SK-N-DZ (cell line): ENCODE data around the gene RETSAT. TPM values are rescaled to one million over a fixed set of nuclear protein-coding genes. Genes with fewer than 3 reads are reported as not detected.
"Not testable (repeated sequence)": the region's sequence is repeated elsewhere in the genome, so short reads cannot be mapped to it uniquely, and the experiment has no call there.

Experiments used
- DNase-seq: peaks from one replicate; pipeline ENCODE4 v3.0.0-alpha.2; 2015; ENCODE audit warnings: low spot score
- polyA plus RNA-seq, 2 experiments: library from polyadenylated mRNA; depleted of rRNA; stranded (reverse); fragments of >200 nt; gene quantifications; 2 replicates each; pipeline ENCODE4 v1.2.3, GENCODE V29; 2014

Gene RETSAT
- polyA plus RNA-seq (2014; cell fraction: cytosol; rRNA removed): 15.4 and 17.2 TPM in 2 replicates
- polyA plus RNA-seq (2014; cell fraction: nucleus; rRNA removed): 23.6 and 31.7 TPM in 2 replicates

- peak; percentile 99 for DNase-seq
Measured at GRCh38 chr2:85354286-85355072, at the start of gene RETSAT, which contains the start of gene ELMOD3. Gene RETSAT (minus strand): TSS chr2:85354528. CDS start chr2:85354507, 21 bp downstream. Gene ELMOD3 (plus strand): TSS chr2:85354769. CDS start chr2:85357199, 2,430 bp downstream.

- DNase-seq: no peak
Measured at GRCh38 chr2:85401844-85402243, 47.5 kb upstream of the RETSAT start.

- no peak for DNase-seq
Measured at GRCh38 chr2:85401464-85401805, 47.1 kb upstream of the RETSAT start.

- DNase-seq: no peak
Measured at GRCh38 chr2:85400541-85401463, 46.5 kb upstream of the RETSAT start.

GRCh38 chr2:85400023-85400422 is 45.7 kb upstream of the RETSAT start:
- no peak for DNase-seq

GRCh38 chr2:85399183-85399455 is 44.8 kb upstream of the RETSAT start:
- no peak for DNase-seq

GRCh38 chr2:85398426-85399182 is 44.3 kb upstream of the RETSAT start:
- DNase-seq: no peak

GRCh38 chr2:85397925-85398331 is 43.6 kb upstream of the RETSAT start:
- DNase-seq: no peak

- no peak for DNase-seq
Measured at GRCh38 chr2:85396531-85397470, 42.5 kb upstream of the RETSAT start.

GRCh38 chr2:85395912-85396475 is 41.7 kb upstream of the RETSAT start:
- DNase-seq: no peak

- DNase-seq: no peak
Measured at GRCh38 chr2:85394976-85395375, 40.6 kb upstream of the RETSAT start.

GRCh38 chr2:85394261-85394681 is 39.9 kb upstream of the RETSAT start:
- no peak for DNase-seq

GRCh38 chr2:85393836-85394235 is 39.5 kb upstream of the RETSAT start:
- DNase-seq: no peak

- peak; percentile 40 for DNase-seq
Measured at GRCh38 chr2:85390941-85391669, 36.8 kb upstream of the RETSAT start.

GRCh38 chr2:85388878-85389538 is 34.7 kb upstream of the RETSAT start:
- no peak for DNase-seq

GRCh38 chr2:85387754-85388153 is 33.4 kb upstream of the RETSAT start:
- DNase-seq: no peak

GRCh38 chr2:85385746-85386145 is 31.4 kb upstream of the RETSAT start:
- DNase-seq: no peak

- DNase-seq: no peak
Measured at GRCh38 chr2:85383850-85384249, 29.5 kb upstream of the RETSAT start.

GRCh38 chr2:85383151-85383550 is 28.8 kb upstream of the RETSAT start:
- DNase-seq: not testable (repeated sequence)
